HG03139 (cell line): ENCODE data around the gene HEATR1.

Experiments
- ATAC-seq: cut with Tn5 transposase; IDR thresholded peaks from one replicate; pipeline ENCODE4 v1.9.1; 2021; ENCODE audit not compliant: unreplicated experiment

HEATR1 gene

DNA sequence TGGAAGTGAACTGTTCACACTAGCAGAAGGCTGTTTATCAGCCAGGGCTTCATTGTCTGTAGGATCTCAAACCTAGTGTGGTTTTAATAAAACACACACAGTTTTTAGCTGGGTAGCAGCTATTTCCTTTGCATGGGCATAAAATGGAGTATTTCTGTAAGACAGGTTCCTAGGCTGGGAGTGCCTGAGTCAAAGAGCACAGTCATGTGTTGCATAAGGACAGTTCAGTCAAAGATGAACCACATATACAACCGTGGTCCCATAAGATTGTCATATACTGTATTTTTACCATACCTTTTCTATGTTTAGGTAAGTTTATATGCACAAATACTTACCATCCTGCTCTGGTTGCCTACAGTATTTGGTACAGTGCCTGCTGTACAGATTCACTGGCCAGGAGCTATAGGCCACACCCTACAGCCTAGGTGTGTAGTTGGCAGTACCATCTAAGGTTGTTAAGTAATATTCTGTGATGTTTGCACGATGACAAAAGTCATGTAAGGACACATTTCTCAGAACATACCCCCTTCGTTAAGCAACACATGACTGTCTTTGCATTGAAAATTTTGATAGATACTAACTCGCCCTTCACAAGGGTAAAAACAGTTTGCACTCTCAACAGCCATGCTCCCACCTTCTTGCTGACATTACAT is 63.4 kb downstream of the HEATR1 start:
- ATAC-seq = no peak

DNA sequence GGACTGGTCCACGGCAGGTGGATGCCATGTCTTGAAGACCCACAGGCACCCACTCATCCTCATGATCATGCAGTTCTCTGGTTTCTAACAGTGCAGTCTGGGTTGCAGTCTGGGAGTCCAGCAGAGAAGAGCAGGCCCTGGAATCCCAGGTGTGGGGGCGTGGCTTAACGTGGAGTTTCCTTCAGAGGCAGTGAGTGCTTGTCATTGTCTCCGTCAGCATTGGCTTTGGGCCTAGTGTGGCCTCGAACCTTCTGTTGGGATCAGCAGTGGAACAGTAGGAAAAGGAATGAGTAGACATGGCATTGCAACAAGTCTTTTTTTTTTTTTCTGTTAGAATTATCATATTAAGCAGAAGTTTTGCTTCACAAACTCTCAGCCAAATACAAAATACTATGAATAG is 67.8 kb downstream of the HEATR1 start:
- ATAC-seq = no peak

DNA sequence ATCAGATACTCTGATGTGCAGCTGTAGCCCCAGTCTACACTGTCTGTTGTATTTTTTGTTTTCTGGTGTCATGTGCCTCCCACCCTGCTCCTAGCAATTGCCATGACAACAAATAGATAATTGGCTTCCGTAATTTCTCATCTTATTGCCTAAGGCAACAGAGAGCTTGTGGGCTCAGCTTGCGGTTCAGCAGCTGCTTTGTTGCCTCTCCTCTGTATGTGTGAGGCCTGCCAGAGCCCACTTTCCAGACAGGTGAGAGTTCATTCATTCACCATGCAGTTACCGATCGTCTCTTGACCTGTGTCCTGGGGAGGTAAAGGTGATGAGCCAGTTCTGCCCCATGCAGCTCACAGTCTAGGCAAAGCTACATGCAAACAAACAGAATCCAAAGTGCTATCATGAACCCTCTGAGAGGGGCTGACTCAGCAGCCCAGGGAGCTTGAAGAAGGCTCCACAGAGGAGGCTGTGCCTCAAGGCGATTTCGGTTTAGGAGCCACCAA is 68.6 kb downstream of the HEATR1 start:
- ATAC-seq = no peak

DNA sequence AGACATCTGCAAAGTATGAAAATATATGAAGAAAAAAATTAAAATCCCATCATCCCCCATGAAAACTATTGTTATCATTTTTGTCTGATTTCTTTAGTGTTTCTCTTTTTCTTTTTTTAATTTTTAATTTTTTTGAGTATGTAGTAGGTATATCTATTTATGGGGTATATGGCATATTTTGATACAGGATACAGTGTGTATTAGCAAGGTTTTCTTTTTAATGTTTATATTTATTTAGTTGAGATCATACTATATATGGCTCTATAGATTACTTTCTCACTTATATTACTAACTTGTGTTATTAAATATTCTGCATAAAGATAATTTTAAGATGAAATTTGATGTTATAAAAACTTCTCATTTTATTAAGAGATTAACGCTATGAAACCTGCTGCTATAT is 69.1 kb downstream of the HEATR1 start:
- no peak for ATAC-seq

DNA sequence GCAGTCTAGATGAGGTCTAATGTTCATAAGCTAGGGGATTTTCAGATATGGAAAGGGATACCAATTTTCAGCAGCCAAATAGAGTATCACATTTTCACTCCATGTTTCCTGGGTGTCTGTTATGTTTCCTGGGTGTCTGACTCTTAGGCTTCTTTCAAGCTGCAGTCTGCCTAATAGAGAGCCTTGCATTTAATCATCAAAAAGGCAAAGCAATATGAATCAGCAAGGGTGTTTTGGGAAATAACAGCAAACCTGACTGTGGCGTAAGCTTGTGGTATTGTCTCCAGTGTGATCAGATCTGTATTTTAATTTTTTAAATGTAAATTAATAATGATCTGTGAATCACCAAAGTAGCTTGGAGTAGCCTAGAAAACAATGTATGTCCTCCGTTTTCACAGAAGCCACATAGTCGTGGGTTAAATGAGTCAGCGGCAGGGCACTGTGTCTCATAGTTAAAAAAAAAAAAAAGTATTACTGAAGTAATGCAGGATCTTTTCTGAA is 70.1 kb downstream of the HEATR1 start:
- no peak for ATAC-seq

DNA sequence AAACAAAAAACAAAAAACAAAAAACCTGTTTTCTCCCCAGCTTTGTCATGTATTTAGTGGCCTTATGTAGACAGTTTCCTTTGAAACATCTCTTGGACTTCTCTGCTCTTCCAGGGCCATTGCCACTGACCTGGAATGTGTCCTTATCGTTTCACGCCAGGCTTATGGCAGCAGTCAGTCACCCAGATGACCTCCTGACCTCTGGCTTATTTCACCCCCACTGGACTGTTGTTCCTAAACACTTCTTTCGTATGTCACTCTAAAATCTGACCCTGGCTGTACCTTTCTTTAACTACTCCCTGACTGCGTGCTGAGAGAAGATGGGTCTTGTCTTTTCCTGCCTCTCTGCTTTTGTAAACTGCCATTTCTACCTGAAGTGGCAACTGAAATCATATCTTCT is 71.5 kb downstream of the HEATR1 start:
- ATAC-seq = no peak

DNA sequence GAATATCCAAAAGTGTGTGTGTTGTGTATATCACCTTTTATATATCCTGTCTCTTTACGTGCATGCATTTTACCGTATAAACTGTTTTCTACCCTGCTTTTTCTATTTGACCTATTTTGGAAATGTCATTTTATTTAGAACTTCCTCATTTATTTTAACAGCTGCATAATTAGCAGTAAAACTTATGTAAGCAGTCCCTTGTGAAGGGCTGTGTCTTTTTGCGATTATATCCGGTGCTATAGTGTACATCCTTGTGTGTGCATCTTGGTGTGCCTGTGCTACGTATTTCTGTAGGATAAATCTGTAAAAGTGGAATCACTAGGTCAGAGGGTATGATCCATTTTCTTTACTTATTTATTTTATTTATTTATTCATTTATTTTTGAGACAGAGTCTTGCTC is 73.4 kb downstream of the HEATR1 start:
- no peak for ATAC-seq

DNA sequence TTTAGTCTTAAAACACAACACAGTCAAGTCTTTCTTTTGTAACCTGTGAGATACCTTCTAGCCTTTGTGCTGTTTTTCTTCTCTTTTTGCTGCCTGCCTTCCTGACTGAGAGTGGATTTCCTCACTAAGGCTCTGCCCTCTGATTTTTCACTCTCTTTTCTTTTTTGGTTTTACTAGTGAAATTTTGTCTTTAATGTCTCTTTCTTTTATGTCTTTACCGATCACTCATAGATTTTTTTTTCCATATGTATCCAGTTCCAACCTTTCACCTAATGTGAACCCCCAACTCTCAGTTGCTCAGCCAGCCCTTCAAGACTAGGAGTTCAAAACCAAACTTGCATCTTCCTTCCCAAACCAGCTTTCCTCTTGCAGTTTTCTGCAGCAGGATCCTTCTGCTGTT is 74.0 kb downstream of the HEATR1 start:
- ATAC-seq = no peak

DNA sequence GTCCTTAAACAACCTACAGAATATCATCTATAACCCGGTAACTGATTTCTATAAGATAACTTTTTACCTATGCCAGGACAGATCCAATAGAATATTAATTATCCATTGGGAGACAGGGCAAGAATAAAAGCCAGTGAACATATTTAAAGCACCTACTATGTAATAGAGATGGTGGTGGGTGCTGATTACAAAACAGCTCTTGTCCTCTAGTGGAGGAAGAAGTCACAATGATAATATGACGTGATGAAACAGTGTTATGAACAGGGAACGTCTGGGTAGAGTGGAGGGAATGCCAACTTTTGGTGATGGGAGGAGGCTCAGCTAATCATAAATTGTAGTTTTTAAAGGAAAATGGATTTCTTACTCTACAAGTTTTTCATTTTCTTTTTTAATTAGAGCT is 78.2 kb downstream of the HEATR1 start:
- ATAC-seq = no peak

DNA sequence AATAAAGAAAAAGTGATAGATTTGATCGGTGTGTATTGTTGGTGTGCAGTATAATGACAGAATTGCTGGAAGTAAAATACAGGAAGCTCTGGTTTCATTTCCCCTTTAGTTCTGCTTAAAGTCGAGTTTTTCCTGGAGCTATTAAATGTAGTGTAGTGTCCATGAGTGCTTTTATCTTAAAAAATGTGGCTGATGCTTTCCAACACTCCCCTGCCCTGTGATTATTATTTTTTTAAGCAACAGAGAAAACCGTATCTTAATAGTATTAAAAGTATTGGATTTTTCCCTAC is 79.5 kb downstream of the HEATR1 start:
- ATAC-seq = no peak

DNA sequence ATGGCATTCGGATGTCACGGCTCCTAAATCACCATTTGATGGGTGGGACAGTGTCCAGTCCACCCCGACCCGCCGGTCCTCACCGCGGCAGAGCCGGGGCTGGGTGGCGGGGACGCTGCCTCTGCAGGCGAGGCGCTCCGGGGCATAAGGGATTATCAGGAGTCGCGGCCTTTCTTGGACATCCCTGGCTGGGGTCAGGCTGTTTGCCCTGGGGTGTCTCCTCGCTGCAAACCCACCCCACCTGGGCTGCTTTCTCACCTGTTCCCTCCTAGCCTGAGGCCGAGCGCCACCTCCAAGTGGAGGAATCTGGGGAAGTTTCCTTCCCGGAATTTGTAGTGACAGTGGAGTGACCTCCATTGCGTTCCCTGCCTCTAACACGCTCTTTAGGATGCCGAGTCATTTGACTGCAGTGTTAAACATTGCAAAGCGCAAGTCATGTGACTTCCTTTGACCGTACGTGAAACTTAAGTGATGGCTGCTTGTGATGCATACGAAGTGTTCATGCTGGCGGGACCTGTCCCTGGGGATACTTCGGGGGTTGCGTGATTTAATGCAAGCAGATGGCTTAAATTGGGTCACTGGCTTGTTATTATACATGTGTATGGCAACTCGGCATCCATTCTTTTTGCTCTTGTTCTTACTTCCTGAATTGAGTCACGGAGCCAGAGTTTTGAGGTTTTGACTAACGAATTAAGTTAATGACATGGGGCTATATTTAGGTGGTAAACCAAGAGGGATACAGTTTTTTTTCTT is 80.0 kb downstream of the HEATR1 start:
- ATAC-seq = peak; percentile 85

DNA sequence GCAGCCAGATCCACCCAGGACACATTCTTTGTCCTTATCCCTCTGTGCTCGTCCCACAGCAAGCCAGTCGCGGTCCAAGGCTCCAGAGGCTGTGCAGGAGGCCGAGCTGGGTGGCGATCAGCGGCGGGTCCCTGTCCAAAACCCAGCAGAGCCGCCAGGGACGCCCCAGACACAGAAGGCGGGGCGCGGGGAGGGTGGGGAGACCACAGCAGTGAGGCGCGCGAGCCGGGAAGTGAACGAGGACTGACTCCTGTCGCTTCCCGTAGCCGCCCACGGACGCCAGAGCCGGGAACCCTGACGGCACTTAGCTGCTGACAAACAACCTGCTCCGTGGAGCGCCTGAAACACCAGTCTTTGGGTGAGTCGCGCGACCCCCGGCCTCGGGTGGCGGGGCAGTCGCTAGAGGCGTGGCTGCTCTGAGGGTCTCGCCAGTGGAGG is 80.6 kb downstream of the HEATR1 start, which contains the start of gene LGALS8:
TSS of gene LGALS8 (plus strand) at position 279 of the 438 bp plus-strand sequence. CDS start 2,089 bp downstream, outside the sequence.
- ATAC-seq = peak; percentile 63

DNA sequence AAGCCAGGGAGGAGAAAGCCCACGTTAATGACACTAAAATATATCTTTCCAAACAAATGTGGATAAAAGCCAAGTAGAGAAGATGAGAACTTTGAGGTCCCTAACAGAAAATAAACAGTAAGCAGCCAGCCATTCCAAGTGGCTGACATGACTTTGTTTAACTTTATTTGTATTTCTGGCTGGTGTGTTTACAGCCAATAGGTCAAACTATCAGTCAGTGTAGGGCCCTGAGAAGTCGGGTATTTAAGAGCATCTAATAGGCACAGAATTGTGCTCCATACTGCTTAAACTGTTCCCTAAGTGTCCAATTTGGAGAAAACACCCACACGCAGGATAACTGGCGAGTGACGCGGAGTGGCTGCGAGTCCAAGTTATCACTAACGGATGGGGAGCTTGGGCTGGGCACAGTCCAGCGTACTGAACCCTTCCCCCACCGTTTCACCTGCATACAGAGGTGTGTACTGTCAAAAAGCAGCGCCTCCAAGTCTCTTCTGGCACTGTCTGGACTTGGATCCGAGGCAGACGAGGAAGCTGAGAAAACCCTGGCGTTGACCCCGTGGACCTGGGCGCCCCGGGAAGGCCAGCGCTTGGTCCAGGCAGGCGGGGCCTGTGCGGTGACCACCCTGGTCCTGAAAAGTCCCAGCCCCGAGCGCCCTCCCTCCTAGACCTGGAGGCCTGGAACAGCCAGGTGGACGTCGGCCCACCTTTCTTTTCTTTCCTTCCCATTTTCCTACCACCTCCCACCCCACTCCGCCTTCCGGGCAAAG is 81.2 kb downstream of the HEATR1 start:
- ATAC-seq = peak; percentile 3

DNA sequence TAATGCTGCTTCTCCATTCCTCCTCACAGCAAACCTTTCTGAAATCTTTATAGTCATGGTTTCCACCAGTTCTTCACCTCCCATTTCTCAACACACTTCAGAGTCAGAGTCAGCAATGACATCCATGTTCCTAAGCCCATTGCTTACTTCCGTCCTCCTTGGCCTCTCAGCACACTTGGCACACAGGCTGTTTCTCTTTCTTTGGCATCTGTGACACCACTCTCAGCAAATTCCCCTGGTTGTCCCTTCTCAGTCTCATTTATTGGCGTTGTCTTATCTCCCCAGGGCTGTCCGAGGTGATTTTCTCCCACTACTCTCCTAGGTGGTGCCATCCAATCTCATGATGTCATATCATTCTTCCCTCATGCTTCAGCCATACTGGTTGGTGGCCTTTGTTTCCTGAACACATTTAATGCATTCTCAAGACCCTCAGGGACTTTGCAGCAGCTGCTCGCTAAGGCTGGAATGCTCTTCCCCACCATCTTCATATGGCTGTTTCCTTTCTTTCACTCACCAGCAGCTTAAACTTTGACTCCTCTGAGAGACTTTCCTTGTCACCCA is 83.8 kb downstream of the HEATR1 start:
- ATAC-seq = no peak

DNA sequence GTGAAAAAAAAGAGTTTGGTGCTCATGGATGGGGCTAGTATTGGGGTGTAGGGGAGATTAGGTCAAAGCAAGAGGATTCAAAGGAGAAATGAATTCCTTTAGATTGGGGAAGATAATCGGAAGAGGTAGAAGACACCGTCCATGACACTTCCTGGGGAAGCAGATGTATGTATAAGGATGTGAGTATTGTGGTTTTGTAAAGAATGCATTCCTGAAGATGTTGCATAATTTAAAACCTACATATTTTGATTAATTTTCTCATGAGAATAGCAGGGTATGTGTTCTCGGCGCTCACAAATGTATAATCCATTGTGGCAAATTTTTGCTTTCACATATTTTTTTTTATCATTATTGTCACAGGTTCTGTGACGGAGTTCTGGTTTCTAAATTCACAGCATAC is 86.0 kb downstream of the HEATR1 start:
- ATAC-seq = no peak

DNA sequence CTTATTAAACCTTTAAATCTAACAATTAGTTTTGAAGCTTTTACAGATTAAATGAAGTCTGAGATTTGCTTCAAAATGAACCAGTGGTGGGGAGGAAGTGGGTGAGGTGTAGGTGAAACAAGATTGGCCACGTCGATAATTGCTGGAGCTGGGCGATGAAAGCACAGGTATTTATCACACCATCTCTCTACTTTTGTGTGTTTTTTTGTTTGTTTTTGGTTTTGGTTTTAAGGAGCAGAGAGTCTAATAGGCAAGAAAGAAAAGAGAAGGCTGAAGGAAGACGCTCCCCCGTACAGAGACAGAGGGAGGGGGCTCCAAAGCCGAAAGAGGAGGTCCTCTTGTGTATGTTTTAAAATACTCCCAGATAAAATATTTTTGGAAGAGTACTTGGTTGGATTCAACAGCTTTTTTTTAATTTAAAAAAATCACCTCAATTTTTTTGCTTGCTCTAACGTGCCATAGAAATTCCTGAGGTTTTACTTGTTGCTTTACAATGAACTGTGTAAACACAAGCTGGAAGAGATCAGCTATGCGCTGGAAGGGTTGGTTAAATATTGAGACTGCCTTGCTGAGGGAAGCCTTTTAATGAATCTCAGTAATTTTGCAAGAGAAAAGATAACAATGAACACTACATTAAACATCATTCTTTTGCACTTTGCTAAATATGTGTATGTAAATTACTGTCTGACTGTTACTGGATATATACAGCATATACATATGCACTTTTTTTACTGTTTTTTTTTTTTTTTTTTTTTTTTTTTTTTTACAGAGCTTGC is 87.2 kb downstream of the HEATR1 start:
- ATAC-seq = no peak

DNA sequence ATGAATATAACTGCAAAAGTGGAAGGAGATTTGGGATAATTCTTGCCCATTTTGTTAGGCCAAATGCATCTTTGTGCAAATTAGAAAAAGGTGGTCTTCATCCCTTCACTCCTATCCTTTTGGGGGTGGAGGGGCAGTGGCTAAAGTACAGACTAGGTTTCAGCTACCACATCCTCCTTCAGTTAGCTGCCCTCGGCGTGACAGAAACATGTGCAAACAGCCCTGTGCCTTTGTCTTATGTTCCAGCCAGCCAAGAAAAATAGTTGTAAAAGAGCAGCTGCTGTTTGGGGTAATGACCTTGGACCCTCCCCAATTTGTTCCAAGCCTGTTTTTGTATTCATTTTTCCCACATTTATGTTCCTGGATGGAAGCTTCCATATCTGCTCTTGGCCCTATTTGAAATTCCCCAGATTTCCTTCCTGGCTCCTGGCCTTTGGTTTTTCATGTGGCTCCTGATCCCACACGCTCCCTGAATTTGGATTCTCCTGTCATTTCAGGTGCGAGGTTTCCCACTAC is 88.8 kb downstream of the HEATR1 start:
- no peak for ATAC-seq

DNA sequence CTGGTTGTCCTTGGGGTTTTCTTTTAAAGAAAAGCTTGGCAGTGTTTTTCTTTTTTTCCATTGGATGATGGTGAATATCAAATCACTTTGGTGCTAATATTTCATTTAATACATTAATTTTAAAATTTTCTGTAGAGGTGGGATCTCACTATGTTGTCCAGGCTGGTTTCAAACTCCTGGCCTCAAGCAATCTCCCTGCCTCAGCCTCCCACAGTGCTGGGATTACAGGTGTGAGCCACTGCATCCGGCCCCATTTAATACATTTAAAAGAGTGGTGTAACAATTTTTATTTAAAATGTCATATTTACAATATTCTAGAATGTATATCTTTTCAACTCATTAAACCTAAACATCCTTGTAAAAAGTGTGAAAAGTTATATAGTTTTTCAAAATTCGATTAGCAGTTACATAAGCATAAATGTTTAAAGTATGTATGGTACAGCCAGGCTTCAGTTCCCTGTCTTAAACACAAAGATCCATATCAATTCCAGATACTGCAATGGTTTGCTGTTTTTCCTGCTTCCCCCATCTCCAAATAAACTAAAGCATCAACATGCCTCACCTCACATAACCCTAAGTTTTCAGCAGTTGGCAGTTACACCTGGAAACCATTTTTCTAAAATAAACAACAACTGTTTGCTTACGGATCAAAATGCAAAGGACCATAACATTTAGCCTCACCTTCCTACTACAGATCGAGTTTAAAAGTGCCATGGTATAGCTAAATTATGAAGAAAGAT is 89.4 kb downstream of the HEATR1 start:
- no peak for ATAC-seq

DNA sequence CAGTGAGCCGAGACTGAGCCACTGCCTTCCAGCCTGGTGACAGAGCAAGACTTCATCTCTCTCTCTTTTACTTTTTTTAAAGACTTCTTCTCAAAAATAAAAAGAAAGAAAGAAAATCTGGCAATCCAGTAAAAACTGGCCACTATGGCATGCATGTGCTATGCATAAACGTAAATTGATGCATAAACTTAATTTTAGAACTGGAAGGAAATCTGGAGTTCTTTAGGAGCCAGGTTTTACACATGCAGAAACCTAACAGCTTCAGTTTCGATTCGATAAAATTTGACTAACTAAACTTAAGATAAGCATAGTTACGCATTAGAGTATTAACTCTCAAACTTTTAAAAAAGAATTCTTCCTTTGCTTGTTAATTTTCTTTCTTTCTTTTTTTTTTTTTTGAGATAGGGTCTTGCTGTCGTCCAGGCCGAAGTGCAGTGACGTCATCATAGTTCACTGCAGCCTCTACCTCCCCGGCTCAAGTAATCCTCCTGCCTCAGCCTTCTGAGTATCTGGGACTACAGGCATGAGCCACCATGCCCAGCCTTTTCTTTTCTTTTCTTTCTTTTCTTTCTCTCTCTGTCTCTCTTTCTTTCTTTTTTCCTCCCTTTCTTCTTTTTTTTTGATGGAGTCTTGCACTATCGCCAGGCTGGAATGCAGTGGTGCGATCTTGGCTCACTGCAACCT is 92.4 kb downstream of the HEATR1 start:
- ATAC-seq = no peak
